Dedifferentiated amniotic fluid mesenchymal stem cell (primary cell): Measurements from ENCODE around the gene CLIC3.
A peak's percentile ranks its signal among the peaks of the same experiment; 100 is the strongest.

Experiments
- DNase-seq: peaks from one replicate; pipeline ENCODE4 v3.0.0-alpha.2; 2016; ENCODE audit errors: extremely low spot score

CLIC3 gene

GRCh38 chr9:136951541-136952320, 44.6 kb downstream of the CLIC3 start, which contains the start of gene LCN12:
TSS of gene LCN12 (plus strand) at chr9:136952273. CDS start at chr9:136952328, 55 bp downstream.
- DNase-seq: no peak

DNA sequence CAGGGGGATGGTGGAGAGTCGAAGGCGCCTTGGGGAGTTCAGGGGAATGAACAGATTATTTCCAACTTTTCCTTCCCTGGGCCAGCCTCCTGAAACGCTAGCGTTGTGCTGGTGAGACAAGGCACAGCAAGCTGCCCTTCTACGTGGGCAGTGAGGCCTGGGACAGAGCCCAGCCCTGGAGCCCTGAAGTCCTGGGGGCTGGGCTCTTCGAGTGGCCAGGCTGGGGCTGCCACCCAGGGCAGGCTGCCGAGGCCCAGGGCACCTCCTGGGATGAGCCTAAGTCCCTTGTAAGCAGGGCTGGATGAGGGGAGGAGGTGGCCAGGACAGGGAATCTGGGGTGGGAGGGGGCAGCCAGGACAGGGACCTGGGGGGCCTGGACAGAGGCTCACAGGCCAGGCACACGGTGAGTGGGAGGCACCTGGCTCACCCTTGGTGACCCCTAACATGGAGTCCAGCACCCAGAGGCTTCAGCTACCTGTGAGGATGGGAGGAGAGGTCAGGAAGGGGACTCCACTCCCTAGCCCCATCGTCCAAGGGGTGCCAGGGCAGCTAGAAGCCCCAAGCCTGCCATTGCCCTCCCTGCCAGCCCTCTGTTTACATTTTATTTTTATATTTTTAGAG, 45.6 kb downstream of the CLIC3 start:
- DNase-seq: no peak

DNA sequence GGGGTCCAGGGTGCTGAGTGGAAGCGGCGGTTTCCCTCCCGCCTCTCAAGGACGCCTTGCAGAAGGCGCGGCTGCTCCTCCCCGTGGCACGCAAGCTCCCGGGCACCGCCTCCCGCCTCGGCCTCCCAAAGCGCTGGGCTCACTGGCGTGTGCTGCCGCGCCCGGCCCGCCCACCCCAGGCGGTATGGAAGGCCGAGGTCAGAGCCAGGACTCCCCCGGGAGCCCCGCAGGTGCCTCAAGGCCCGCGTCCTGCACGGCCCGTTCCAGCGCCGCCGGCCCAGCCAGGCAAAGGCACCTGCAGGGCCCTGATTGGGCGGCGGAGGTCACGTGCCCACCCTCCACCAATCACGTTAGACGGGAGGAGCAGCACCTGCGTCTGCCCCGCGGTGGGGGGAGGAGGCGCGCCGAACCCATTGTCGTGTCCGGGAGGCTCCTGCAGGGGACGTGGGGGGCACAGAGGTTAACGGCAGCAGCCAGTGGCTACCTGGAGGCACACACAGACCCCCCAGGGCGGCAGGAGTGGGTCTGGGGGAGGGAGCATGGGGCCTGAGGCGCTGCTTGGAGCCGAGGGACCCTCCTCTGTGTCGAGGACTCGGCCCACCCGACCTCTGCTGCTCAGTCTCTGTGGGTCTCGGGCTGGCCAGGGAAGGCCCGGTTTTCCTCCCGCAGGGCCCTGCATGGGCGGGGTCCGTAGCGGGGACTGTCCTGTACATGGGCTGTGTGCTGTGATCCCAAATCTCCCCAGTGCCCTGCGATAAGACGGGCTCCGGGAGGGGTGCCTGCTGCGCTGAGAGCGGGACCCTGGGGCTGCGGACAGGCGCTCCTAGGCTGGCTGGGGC, 46.3 kb downstream of the CLIC3 start:
- peak; percentile 56 for DNase-seq

DNA sequence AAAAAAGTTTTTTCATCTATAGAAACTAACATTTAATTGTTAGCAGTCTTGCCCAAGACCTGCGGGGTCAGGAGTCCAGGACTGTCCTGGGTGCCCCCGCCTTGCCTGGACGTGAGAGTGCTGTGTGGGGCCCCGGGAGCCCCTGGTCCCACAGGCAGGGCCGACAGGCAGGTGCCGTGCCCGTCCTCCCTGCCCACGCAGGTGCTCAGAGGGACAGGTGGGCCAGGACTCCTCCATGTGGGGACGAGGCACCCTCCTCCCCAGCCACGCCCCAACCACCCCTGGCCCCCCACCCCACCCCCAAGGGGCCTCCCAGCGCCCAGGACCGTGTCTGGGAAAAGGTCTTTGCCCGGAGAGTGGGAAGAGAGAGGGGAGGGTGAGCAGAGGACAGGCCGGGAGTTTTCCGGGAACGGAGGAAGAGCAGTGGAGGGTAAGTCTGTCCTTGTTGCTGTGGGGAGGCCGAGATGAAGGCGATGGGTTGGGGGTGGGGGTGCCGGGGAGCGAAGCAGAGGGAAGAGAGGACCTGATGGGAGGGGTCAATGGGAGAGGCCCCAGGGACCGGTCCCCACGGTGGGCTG, 47.0 kb downstream of the CLIC3 start:
- DNase-seq: no peak

DNA sequence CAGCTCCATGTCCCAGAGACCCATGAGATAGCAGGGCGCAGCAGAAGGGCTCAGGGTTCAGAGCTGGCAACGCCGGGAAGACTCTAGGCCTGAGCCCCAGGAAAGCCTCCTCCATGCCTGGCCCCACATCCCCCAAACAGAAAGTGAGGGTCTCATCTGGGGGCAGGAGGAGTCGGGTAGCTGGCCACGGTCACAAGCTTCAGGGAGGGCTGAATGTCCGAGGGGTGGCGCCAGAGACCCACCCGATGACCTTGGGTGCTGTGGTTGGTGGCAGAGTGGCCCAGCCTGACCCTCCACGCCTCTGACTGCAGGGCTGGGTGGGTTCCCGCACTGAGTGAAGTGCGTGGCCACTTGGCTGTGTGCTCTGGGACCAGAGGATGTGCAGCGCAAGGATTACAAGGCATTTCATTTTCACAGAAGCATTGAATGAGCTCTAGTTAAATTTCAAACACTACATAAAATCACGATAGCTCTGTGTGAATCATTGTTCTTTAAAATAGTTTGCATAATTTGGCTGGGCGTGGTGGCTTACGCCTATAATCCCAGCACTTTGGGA, 48.3 kb downstream of the CLIC3 start:
- DNase-seq: no peak

GRCh38 chr9:136947028-136947891, 49.1 kb downstream of the CLIC3 start:
- no peak for DNase-seq

DNA sequence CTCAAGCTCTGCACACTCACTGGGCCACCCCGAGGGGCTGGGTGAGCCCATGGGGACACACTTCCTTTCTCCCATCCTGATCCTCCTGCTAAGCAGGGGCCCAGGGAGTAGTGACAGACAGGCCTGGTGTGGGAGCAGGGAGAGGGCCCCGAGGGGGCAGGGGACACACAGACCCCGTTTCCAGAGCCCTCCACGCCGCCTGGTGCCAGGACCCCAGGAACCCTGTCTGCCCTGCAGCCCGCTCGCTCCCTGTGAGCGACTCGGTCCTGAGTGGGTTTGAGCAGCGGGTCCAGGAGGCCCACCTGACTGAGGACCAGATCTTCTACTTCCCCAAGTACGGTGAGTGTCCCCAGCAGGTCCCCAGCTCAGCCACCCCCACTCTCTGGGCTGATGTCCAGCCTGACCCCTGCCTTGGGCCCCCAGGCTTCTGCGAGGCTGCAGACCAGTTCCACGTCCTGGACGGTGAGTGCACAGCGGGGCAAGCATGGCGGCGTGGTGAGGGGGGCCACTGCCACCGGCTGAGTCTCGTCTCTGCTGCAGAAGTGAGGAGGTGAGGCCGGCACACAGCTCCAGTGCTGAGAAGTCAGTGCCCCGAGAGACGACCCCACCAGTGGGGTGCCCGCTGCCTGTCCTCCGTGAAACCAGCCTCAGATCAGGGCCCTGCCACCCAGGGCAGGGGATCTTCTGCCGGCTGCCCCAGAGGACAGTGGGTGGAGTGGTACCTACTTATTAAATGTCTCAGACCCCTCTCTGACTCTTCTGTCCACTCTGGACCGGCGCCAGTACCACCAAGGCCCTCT, 49.9 kb downstream of the CLIC3 start:
- DNase-seq: no peak

DNA sequence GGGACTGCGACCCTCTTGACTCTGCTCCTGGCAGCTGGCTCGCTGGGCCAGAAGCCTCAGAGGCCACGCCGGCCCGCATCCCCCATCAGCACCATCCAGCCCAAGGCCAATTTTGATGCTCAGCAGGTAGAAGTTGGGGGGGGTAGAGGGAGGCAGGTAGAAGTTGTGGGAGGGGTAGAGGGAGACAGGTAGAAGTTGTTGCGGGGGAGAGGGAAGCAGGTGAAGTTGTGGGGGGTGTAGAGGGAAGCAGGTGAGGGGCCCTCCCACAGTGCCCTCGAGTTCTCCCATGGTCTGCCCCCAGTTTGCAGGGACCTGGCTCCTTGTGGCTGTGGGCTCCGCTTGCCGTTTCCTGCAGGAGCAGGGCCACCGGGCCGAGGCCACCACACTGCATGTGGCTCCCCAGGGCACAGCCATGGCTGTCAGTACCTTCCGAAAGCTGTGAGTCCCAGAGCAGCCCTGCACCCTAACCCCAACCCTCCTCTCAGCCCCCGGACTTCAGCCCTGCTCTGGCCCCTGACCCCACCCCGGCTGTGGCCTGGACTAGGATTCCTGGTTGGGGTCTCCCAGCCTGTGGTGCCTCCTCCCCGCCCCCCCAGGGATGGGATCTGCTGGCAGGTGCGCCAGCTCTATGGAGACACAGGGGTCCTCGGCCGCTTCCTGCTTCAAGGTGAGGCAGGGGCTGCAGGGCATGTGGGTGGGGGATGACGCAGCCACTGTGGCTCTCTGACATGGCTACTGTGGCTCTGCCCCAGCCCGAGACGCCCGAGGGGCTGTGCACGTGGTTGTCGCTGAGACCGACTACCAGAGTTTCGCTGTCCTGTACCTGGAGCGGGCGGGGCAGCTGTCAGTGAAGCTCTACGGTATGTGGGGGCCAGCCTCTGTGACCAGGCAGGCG, 50.8 kb downstream of the CLIC3 start:
- DNase-seq: no peak
